ENCODE data around the gene LDLRAD3.
A peak's percentile ranks its signal among the peaks of the same experiment; 100 is the strongest.
"Not testable (repeated sequence)": the region's sequence is repeated elsewhere in the genome, so short reads cannot be mapped to it uniquely, and the experiment has no call there.

Gene LDLRAD3, protein sequence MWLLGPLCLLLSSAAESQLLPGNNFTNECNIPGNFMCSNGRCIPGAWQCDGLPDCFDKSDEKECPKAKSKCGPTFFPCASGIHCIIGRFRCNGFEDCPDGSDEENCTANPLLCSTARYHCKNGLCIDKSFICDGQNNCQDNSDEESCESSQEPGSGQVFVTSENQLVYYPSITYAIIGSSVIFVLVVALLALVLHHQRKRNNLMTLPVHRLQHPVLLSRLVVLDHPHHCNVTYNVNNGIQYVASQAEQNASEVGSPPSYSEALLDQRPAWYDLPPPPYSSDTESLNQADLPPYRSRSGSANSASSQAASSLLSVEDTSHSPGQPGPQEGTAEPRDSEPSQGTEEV

DNA sequence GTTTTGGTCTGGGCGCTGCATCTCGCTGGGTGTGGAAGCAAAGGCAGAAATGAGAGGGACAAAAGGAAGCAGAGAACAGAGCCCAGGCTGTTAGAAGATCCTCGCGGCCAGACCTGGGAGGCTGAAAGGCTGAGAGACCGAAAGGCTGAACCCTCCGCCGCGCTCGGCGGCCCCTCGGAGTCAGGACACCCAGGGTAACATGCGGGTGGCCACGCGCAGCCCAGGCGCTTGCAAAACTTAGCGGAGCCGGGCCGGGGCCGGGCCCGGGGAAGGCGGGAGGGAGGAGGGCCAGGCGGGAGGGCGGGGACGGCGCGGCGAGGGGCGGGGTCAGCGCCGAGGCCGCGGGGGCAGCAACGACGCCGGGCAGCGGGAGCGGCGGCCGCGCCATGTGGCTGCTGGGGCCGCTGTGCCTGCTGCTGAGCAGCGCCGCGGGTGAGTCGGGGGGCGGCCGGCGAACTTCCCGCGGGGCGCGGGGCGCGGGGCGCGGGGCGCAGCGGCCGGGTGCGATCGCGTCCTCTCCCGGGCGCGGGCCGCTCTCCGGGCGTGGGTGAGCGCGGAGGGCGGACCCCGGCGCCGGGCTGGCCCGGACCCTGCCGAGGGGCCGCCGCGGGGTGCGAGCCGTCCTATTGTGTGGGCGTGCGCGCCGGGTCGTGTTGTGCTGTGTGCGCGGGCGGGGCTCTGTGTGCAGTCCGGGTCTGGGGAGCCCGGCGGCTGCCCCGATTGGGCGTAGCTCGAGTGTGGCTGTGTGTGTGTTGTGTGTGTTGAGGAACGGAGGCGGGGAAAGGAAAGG, at the start of gene LDLRAD3:
LDLRAD3 (plus strand) TSS at position 350 of the 790 bp plus-strand sequence; CDS start at position 387, 37 bp downstream.
- DNase-seq: peak; percentile 39

DNA sequence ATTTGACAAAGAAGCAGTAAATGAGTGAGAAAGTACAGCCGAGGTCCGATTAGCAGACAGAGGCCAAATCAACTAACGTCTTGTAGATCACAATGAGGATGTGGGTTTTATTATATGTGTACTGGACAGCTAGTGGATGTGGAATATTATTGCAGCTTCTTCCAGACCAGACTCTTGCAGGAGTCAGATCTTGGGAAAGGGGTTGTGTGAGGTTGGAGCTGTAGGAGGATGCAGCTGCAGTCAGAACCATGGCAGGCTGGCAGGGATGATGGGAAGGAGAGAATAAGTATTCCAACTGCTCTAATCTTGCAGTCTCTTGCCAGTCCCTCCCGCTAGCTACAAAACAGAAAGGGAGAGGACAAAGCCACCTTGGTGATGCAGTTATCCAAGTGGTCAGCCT, 46.8 kb upstream of the LDLRAD3 start:
- no peak for DNase-seq

DNA sequence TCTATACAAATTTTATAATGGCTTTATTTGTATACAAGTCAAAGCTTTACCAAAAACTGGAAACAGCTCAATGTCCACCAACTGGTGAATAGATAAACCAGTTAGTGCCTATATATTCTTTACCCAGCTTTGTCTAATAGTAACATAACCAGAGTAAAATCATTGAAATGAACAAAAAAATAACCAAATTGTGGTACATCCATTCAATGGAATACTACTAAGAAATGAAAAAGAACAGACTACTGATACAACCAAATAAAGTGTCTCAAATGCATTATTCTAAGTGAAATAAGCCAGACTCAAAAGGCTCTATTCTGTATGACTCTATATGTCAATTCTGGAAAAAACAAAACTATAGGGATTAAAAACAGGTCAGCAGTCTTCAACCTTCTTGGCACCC, 40.9 kb upstream of the LDLRAD3 start:
- no peak for DNase-seq

DNA sequence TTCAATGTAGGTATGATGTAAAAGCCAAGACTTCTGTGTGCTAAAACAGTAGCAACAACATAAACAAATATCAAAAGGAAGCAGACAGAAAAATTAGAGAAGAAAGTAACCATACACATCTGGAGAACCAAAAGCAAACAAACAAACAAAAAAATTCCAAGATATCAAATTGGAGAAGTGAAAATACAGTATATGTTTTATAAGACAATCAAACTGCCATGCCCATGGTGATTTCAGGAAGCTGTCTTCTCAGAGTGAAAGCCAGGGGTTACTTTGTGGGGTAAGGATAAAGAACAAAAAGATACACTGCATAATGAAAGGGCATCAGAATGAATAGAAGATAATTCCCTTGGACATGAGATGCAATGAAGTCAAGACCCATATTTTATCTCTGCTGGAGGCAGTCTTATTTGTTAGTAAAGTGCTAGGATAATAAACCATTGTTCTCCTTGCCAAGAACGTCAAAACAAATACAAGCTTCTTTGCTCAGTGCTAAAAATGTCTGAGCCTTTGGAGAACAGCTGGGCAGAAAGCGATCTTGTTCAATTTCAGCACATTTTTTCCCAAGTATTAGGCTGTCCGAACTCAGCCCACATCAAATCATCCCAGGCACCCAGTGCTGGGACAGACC, 38.1 kb upstream of the LDLRAD3 start:
- no peak for DNase-seq

DNA sequence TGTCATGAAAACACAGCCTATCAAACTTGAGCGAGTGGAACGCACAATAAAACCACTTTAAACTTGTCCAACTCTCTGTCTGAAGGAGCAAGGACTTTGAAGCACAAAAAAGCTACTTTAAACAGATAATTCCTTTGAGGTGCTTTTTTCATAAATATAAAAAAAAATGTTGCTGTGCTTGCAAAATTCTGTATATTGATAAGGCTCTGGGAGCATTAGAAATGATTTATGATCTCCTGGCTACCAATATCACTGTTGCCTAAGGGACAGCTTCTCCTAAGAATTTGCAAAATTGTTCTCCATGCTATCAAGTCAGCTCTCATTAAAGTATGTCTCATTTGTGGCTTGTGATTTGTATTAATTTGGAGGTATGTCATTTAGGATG, 37.6 kb upstream of the LDLRAD3 start:
- no peak for DNase-seq

DNA sequence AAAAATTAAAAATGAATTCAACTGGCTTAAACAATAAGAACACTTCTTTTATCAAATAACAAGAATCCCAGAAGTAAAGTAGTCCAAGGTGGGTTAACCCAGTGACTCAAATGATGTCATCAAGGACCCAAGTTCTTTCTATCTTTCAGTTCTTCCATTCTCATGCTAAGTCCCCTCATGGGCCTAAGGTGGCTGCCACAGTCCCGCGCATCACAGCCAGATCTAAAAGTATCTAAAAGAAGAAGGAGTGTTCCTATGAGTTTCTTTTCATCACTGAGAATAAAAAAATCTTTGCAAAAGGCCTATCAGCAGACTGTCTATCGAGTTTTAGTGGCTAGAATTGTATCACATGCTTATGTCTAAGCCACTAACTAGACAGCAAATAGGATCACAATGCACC, 37.2 kb upstream of the LDLRAD3 start:
- no peak for DNase-seq

DNA sequence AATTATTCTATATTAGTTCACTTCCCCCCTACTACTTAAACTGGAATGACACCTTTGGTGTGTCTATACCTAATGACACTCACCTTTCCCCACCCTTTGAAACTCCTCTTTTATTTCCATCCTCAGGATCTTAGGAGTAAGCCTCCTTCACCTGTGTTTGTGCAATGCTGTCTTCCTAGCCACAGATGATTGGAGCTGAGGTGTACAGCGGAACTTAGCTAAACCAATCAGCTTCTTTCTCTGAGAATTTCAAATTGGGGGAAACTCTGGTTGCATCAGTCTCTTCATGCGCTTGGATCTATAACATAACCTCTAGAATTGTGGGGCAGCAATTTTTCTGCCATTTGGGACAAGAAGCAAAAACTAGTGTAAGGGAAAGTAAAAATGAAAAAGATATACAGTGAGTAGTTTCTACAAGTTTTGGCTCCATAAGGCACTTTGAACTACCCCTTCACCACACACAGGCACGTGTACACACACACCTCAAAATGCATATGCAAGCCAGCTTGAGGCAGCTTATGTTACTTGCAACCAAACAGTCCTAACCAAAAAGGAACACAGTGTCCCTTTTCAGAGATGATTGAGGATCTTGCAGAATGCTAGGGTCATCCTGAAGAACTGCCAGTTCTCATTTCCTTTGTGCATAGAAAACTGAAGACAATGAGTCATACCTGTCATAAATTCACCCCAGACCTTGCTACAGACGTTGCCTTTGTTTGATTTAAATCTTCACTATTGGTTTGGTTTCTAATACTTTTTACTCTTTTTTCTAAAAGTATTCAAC, 36.0 kb upstream of the LDLRAD3 start:
- no peak for DNase-seq

DNA sequence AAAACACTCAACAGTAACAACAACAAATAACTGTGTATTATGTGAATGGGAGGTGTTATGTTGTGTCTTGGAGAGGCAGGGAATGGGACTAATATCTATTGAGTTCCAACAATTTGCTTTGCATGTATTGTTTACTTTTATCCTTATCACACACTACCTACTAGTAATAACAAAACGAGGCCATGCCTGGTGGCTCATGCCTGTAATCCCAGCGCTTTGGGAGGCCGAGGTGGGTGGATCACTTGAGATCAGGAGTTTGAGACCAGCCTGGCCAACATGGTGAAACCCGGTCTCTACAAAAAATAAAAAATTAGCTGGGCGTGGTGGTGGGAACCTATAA, 35.5 kb upstream of the LDLRAD3 start:
- DNase-seq: not testable (repeated sequence)

DNA sequence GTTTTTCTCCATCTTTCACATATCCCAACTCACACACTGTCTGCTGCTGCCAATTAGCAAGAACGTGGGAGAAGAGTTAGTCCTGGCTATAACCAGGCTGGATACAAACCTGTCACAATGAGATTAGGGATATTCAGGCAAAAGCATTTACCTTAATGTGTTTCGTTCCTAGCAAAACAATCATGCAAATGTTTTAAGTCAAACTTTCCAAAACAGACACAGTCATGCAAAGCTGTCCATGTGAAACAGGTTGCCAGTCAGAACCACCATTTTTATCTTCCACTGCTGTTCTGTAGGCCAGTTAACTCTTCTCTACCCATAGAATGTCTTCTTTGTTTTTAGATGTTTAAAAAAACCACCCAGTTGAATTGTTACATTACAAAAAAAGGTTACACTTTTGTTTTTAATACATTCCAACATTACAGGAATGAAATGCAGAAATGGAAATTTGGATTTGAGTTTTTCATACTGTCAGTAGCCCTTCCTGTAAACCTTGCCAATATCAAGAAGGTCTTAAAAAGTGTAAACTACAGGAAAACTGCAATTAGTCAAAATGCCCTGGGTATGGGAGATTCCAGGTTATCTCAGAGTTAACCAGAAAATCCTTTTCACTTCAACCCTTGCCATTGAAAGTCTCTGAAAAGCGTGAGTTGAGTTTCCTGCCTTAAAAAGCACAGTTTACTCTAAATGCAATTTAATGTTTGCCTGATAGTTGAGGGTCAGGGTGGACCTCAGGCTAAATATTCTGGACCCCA, 34.2 kb upstream of the LDLRAD3 start:
- DNase-seq: no peak

DNA sequence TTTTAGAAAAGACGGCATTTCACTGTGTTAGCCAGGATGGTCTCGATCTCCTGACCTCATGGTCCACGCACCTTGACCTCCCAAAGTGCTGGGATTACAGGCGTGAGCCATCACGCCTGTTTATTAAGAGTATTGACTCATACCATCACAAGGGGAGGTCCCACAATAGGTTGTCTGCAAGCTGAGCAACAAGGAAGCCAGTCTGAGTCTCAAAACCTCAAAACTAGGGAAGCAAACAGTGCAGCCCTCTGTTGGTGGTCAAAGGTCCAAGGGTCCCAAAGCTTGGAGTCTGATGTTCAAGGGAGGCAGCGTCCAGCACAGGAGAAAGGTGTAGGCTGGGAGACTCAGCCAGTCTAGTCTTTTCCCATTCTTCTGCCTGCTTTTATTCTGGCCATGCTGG, 32.8 kb upstream of the LDLRAD3 start:
- DNase-seq: no peak

DNA sequence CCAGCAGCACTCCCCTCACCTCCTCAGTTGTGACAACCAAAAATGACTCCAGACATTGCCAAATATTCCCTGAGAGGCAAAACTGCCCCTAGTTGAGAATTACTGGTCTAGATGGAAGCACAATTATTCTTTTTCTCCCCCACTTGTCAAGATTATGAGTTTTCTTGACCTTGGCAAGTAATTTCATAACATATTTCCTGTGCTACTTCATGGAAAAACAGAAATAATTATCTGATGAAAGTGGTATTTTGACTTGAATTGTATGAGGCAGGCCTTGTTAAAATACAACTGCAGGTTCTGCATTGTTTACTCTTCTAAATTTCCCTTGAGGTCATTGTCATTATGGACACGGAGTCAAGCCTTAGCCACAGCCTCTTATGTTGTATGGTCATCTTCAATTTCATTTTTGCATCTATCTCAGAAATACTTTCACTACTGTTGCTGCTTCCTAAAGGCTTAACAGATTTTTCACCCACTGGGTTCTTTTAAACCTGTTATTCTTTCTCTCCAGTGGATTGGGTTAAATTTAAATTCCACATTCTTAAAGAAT, 32.2 kb upstream of the LDLRAD3 start:
- no peak for DNase-seq

DNA sequence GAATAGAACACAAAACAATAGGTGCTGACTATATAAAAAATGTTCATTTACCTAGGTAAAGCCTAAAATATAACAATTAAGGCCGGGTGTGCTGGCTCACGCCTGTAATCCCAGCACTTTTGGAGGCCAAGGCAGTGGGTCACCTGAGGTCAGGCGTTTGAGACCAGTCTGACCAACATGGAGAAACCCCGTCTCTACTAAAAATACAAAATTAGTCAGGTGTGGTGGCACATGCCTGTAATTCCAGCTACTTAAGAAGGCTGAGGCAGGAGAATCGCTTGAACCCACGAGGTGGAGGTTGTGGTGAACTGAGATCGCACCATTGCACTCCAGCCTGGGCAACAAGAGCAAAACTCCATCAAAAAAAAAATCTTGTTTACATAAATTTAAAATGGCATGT, 31.4 kb upstream of the LDLRAD3 start:
- DNase-seq: not testable (repeated sequence)

DNA sequence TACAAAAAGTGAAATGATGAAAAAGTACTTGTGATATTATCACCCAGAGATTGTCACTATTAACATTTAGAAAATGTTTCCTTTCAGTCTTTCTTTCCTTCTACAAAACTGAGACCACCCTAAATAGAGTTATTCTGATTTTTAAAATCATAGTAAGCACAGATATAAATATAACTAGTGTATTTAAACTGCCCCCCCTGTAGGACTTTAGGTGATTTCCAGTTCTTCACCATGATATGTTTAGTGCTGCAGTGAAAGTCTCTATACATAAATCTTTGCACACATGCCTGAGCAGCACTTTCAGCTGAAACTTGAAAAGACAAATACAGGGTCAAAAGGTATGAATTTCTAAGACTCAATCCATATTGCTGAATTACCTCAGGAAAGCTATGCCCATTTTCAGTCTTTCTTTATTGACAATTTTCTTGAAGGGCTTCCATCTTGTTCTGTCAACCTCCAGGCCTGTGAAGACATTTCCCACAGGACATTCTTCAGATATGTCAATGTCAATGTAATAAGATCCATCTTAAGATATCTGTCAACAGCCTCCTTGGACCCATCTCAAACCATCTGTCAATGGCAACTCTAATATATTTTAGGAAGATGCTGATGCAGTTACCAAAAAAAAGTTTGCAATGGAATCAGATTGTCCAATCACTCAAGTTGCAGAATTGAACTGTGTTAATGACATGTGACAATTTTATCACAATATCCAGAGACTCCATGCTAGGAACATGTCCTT, 30.8 kb upstream of the LDLRAD3 start:
- DNase-seq: no peak

DNA sequence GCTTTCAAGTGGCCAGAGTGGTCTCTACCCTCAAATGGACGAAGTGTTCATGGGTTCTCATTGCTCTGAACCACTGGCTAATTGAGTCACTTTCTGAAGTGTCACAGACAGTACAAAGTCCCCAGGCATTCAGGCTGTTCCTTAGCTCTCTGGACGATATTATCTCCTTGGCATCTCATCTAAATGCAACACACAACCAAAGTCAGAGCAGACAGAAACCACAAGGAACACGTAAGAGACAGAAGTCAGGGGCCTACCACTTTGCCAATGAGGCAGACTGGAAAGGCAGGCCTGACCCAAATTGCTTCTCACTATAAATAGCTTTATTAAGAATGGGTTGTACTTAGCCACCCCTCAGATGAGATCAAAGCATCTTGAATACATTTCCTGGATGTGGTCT, 29.0 kb upstream of the LDLRAD3 start:
- no peak for DNase-seq

DNA sequence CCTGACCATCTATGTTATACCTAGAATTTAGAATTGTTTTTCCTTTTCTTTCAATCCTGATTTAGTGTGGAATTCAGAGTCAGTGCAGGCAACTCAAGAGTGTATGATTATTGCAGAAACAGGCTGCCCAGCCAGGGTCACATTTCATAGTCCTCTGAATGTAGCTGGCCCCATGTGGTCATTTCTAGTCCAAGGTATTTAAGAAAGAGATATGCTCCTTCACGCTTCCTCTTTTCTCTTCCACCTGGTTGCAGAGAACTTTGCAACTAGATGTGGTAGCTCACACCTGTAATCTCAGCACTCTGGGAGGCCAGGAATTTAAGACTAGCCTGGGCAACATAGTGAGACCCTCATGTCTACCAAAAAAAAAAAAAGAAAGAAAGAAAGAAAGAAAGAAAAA, 27.6 kb upstream of the LDLRAD3 start:
- DNase-seq: no peak

DNA sequence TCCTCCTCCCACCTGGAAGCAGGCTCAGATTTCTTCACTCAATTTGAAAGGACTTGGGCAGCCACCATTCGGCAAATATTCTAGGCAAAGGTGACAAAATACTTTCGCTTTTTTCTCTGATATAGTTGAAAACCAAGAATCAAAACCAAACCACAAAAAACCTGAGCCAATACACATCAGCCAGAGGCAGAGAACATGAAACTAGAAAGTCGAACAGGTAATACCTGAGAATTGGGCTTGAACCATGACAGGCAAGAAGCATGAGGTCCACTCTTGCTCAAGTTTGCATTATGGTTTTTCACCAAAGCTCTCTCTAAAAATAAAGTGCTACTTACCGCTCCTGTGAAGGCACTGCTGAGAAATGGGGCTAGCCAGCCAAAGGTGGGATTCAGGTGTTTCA, 26.2 kb upstream of the LDLRAD3 start:
- no peak for DNase-seq

DNA sequence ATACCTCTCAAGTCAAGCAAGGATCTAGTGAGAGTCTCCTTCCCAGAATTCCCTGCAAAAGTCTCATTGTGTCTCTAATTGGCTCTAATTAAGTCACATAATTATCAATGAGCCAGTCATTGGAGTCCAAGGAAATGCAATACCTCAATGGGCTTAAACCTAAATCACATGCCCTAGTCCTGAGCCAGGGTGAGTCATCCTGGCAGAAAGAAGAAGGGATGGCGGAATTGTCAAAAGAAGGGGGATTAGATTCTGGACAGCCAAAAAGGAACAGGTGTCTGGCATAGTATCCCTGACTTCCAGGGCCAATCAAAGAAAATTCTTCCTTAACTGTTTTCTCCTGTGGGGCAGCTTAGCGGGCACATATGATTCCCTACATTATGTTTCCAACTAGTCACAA, 25.1 kb upstream of the LDLRAD3 start:
- DNase-seq: no peak

DNA sequence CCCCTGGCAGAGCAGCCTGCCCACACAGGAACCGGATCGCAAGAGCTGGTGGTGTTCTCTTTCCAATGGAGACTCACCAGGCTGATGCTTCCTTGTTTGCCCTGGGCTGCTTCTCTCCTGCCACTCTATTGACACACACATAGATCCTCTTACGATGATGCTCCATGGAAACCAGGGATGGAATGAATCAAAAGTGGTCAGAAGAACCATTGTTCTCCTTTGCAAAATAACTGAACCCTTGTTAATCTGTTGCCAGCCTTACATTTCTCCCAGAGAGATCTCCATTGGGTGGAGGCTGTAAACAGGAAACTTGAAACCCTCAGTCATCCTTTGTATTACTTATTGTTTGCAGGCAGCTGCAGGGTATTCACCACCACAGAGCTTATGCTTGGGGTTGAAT, 24.6 kb upstream of the LDLRAD3 start:
- no peak for DNase-seq

DNA sequence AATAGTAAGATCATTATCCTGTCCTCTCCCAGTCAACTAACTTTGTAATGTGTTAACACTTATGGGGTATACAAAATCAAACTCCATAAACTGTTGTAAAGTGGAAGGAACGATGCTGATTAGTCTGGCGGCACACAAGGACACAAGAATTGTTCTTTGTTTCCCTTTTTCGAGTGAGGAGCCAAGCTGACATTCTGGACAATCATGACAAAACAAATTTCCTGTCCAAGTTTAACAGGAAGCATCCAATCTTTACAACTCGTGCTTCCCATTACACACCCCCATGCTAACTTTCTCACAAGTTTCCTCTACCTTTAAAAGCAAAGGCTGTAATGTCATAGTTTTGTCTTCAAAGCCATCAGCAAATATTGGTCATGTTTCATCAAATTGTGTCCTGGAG, 20.4 kb upstream of the LDLRAD3 start:
- DNase-seq: no peak

DNA sequence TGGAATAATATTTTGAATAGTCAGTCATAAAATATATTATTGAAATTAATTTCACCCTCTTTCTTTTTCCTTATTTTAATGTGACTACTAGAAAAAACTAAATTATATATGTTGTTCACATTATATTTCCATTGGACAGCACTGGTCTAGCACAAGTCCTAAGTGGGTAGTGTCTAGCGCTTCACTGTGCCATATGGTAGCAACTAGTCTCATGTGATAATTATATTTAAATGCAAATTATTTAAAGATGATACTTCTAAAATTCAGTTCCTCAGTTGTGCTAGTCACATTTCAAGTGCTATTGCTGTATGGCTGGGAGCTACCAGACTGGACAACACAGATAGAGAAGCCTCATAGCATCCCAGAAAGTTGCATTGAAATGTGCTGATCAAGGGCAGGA, 19.1 kb upstream of the LDLRAD3 start:
- DNase-seq: no peak

DNA sequence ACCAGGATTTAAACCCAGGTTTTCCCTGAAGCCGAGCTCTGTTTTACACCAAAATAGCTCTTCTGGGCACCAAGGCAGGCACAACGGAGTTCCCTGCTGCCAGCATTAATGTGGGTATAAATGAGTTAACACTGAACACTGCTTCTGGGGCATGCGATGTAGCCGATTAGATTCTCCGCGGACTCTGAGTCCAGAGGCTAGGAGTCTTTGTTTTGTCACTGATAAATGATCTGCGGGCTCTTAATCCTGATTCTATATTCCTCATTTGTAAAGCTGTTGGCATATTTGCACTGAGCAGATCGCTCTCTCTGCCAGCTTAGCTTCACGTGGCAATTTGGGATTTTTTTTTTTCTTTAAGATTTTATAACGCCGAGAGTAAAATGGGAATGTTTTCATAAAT, 16.8 kb upstream of the LDLRAD3 start:
- DNase-seq: no peak

DNA sequence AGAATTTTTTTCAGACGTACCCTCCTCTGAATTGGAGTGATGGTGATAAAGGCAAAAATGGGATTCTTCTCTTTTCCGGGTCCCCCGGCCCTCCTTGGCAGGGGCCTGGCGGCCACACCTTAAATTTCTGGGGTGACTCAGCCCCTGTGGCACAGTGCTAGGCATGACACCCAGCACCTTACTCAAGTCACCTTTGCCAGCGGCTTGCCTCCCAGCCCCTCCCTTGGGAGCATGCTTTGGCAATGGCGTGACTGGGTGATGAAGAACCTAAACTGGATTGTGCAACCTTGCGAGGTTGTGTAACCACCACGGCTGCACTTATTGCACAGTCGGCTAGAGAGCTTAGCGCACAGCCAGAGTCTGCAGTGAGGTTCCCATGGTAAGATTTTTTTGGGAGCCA, 16.2 kb upstream of the LDLRAD3 start:
- DNase-seq: no peak
